Tongue (tissue), 1 donor: Measurements from ENCODE around the gene PSMD8. TPM values are rescaled to one million over a fixed set of nuclear protein-coding genes. Genes with fewer than 3 reads are reported as not detected.

Experiments used
- total RNA-seq: library from RNA; depleted of rRNA; stranded (reverse); fragments of >200 nt; gene quantifications from one replicate; pipeline ENCODE4 v1.2.3, GENCODE V29; 2014

Gene PSMD8
- total RNA-seq, 1 donor from 2014 or later, result 185 TPM

Other genes with a start within 250 kb of the PSMD8 start
- gene DPF1, start 150.3 kb upstream of the PSMD8 start, total RNA-seq, result 0.92 TPM
- 6.8 TPM for gene PPP1R14A, start 118.2 kb upstream of the PSMD8 start, total RNA-seq
- 89.5 TPM for gene SPINT2, start 110.0 kb upstream of the PSMD8 start, total RNA-seq
- 16.6 TPM for gene C19orf33, start 70.3 kb upstream of the PSMD8 start, total RNA-seq
- 24.2 TPM for gene YIF1B, start 58.6 kb upstream of the PSMD8 start, total RNA-seq
- 2.8 TPM for gene KCNK6, start 54.7 kb upstream of the PSMD8 start, total RNA-seq
- 0.62 TPM for gene CATSPERG, start 38.7 kb upstream of the PSMD8 start, total RNA-seq
- gene GGN, start 13.5 kb downstream of the PSMD8 start, total RNA-seq, result not detected
- gene SPRED3, start 14.1 kb downstream of the PSMD8 start, total RNA-seq, result 0.21 TPM
- gene FAM98C, start 28.5 kb downstream of the PSMD8 start, total RNA-seq, result 7.2 TPM
- 0.41 TPM for gene RASGRP4, start 51.6 kb downstream of the PSMD8 start, total RNA-seq
- 231 TPM for gene RYR1, start 59.1 kb downstream of the PSMD8 start, total RNA-seq
- gene MAP4K1, start 243.4 kb downstream of the PSMD8 start, total RNA-seq, result 2.9 TPM
- gene EIF3K, start 244.6 kb downstream of the PSMD8 start, total RNA-seq, result 341 TPM